HEK293T (cell line): ENCODE measurements around the gene MAST4.

ENCODE experiments used
- CTCF ChIA-PET: fragments of 350-600 bp; formaldehyde crosslinking; extraction: SDS; loops from one replicate; lab custom pipeline; 2021; ENCODE audit warnings: antibody characterized with exemption, inconsistent platforms; lab: Yijun Ruan, JAX
- POLR2A ChIA-PET: fragments of 350-600 bp; formaldehyde crosslinking; extraction: SDS; loops from one replicate; lab custom pipeline; 2020; ENCODE audit warnings: antibody characterized with exemption, inconsistent platforms; lab: Yijun Ruan, JAX
- DNase-seq: peaks from one replicate; pipeline ENCODE4 v3.0.0; 2012; ENCODE audit warnings: mixed read lengths; ENCODE audit errors: extremely low spot score
- ARNT ChIP-seq: fragments of 450-650 bp; IDR thresholded peaks from 2 replicates; pipeline ENCODE4 v1.6.1; 2017; ENCODE audit warnings: mild to moderate bottlenecking
- BHLHE40 ChIP-seq: fragments of 450-650 bp; IDR thresholded peaks from 2 replicates; pipeline ENCODE4 v1.6.1; 2016; ENCODE audit warnings: mild to moderate bottlenecking, moderate library complexity, borderline replicate concordance
- CTBP1 ChIP-seq: fragments of 450-650 bp; IDR thresholded peaks from 2 replicates; pipeline ENCODE4 v1.6.1; 2016; ENCODE audit warnings: borderline replicate concordance
- ELF4 ChIP-seq: fragments of 450-650 bp; IDR thresholded peaks from 2 replicates; pipeline ENCODE4 v1.6.1; 2017; ENCODE audit warnings: antibody characterized with exemption
- FOXA1 ChIP-seq: fragments of 450-650 bp; IDR thresholded peaks from 2 replicates; pipeline ENCODE4 v1.6.1; 2016; ENCODE audit warnings: mild to moderate bottlenecking
- FOXK2 ChIP-seq: fragments of 450-650 bp; IDR thresholded peaks from 2 replicates; pipeline ENCODE4 v1.6.1; 2016; ENCODE audit warnings: mild to moderate bottlenecking
- FOXM1 ChIP-seq: fragments of 450-650 bp; IDR thresholded peaks from 2 replicates; pipeline ENCODE4 v1.6.1; 2017; ENCODE audit warnings: mild to moderate bottlenecking, borderline replicate concordance
- HDGF ChIP-seq: fragments of 450-650 bp; IDR thresholded peaks from 2 replicates; pipeline ENCODE4 v1.6.1; 2017; ENCODE audit warnings: antibody characterized with exemption, borderline replicate concordance
- L3MBTL2 ChIP-seq: fragments of 450-650 bp; conservative IDR thresholded peaks from 2 replicates; pipeline ENCODE4 v1.6.1; 2016; ENCODE audit warnings: mild to moderate bottlenecking
- LEF1 ChIP-seq: fragments of 450-650 bp; IDR thresholded peaks from 2 replicates; pipeline ENCODE4 v1.6.1; 2017; ENCODE audit warnings: mild to moderate bottlenecking, borderline replicate concordance
- NFRKB ChIP-seq: fragments of 450-650 bp; IDR thresholded peaks from 2 replicates; pipeline ENCODE4 v1.6.1; 2016; ENCODE audit warnings: mild to moderate bottlenecking, moderate library complexity
- SP1 ChIP-seq: fragments of 450-650 bp; IDR thresholded peaks from 2 replicates; pipeline ENCODE4 v1.6.1; 2017
- SUZ12 ChIP-seq: fragments of 450-650 bp; IDR thresholded peaks from 2 replicates; pipeline ENCODE4 v1.6.1; 2016; ENCODE audit warnings: mild to moderate bottlenecking
- TARDBP ChIP-seq: fragments of 450-650 bp; IDR thresholded peaks from 2 replicates; pipeline ENCODE4 v1.6.1; 2016
- ZNF384 ChIP-seq: fragments of 450-650 bp; IDR thresholded peaks from 2 replicates; pipeline ENCODE4 v1.6.1; 2016
- TF ChIP-seq, protein P1 (sequence below): fragments of 450-650 bp; IDR thresholded peaks from 2 replicates; pipeline ENCODE4 v1.6.1; 2016

Gene MAST4

GRCh38 chr5:67047616-67048015 is 451.4 kb downstream of the MAST4 start:
- no peak for DNase-seq
- TF ChIP-seq SP1 (no peak), SUZ12 (no peak), FOXA1 (no peak), BHLHE40 (no peak), CTBP1 (no peak), FOXM1 (no peak), NFRKB (no peak), TARDBP (no peak), ELF4 (no peak), HDGF (no peak), ZNF384 (no peak), FOXK2 (no peak), L3MBTL2 (no peak), ARNT (no peak), LEF1 (no peak)
- TF ChIP-seq, protein P1, sequence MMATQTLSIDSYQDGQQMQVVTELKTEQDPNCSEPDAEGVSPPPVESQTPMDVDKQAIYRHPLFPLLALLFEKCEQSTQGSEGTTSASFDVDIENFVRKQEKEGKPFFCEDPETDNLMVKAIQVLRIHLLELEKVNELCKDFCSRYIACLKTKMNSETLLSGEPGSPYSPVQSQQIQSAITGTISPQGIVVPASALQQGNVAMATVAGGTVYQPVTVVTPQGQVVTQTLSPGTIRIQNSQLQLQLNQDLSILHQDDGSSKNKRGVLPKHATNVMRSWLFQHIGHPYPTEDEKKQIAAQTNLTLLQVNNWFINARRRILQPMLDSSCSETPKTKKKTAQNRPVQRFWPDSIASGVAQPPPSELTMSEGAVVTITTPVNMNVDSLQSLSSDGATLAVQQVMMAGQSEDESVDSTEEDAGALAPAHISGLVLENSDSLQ = no peak
- POLR2A ChIA-PET = no interaction called here
- CTCF ChIA-PET = interaction anchor here (0.6 kb wide), 1 partner anchor 14 kb away, joined by 6 read pairs; no protein-coding TSS in a partner anchor

DNA sequence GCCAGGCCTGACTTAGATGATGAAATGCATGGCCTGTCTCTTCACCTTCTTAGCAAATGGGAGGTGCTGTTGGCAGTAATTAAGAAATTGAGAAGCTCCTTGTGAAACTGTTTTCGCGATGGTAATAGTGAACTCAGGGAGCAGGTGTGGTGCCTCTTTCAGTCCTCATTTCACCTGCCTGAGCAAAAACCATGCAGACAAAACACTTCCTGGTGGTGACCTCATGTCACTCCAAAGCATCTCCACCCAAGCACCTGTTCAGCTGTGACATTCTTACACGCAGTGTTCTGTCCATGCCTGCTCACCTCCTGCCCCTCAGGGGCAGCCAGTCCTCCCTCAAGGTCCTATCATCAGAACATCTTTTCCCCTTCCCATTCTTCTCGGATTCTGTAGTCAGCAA is 453.9 kb downstream of the MAST4 start:
- DNase-seq = no peak
- ChIA-PET CTCF (interaction anchor here (0.5 kb wide), 1 partner anchor 38 kb away, joined by 3 read pairs; no protein-coding TSS in a partner anchor), POLR2A (no interaction called here)
- TF ChIP-seq ELF4 = no peak
- TF ChIP-seq FOXM1 = no peak
- TF ChIP-seq L3MBTL2 = no peak
- TF ChIP-seq NFRKB = no peak
- no peak for TF ChIP-seq FOXK2
- no peak for TF ChIP-seq FOXA1
- TF ChIP-seq SUZ12 = no peak
- TF ChIP-seq, protein P1 = no peak
- no peak for TF ChIP-seq LEF1
- TF ChIP-seq BHLHE40 = no peak
- TF ChIP-seq CTBP1 = no peak
- TF ChIP-seq TARDBP = no peak
- TF ChIP-seq ARNT = no peak

- ChIA-PET CTCF (no interaction called here), POLR2A (no interaction called here)
- no peak for DNase-seq
- no peak for TF ChIP-seq HDGF
- TF ChIP-seq BHLHE40 = no peak
- TF ChIP-seq TARDBP = no peak
- TF ChIP-seq ZNF384 = no peak
- TF ChIP-seq SUZ12 = no peak
- no peak for TF ChIP-seq L3MBTL2
- no peak for TF ChIP-seq FOXA1
- TF ChIP-seq CTBP1 = no peak
- TF ChIP-seq, protein P1 = no peak
- no peak for TF ChIP-seq ARNT
- no peak for TF ChIP-seq SP1
Observed at GRCh38 chr5:67050635-67051034, 454.4 kb downstream of the MAST4 start.

DNA sequence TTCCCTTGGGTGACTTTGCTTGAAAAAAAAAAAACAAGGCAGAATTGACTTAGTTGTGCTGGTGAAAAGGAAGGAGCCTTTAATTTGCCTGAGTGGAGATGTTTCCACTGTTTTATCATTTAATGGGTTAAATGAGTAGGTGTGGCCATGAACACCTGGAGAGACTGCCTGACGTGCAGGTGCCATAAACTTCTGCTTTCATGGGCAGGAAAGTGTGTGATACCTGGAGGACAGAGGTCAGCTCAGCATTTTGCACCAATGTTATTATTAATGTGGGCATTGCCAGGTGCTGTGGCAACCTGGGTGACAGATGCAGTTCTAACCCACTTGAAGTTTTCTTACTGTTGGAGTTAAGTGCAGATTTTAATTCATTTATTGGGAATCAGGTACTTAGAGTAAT is 455.0 kb downstream of the MAST4 start:
- TF ChIP-seq SUZ12 (no peak), FOXM1 (no peak), ARNT (no peak), LEF1 (no peak), BHLHE40 (no peak), TARDBP (no peak), SP1 (no peak), CTBP1 (no peak), ZNF384 (no peak)
- TF ChIP-seq, protein P1 = no peak
- ChIA-PET POLR2A (no interaction called here), CTCF (no interaction called here)
- no peak for DNase-seq

GRCh38 chr5:67052034-67052433 is 455.8 kb downstream of the MAST4 start:
- no peak for DNase-seq
- CTCF ChIA-PET = no interaction called here
- POLR2A ChIA-PET = no interaction called here
- no peak for TF ChIP-seq HDGF
- no peak for TF ChIP-seq SUZ12
- TF ChIP-seq FOXK2 = no peak
- no peak for TF ChIP-seq TARDBP
- no peak for TF ChIP-seq FOXM1
- TF ChIP-seq L3MBTL2 = no peak
- TF ChIP-seq SP1 = no peak
- no peak for TF ChIP-seq ZNF384
- no peak for TF ChIP-seq ELF4

DNA sequence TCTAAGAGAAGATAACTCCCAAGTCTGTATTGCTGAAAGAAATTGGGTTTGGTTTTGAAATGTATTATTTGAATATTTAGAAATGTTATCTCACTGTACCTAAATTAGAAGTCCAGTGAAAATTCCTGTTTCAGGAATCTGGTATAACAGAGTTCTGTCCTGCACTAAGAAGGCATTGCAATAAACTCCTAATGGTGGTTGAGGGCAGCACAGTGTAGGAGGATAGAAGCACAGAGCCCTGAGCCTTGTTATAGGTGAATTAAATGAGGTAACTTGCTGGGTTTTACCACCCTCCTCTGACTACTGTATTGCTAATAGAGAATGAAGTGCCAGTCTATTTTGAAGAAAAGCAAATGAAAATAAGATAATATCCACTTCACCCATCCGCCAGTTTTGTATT is 457.0 kb downstream of the MAST4 start:
- no peak for DNase-seq
- ChIA-PET POLR2A (no interaction called here), CTCF (no interaction called here)
- TF ChIP-seq ZNF384 (no peak), SP1 (no peak), NFRKB (no peak), L3MBTL2 (no peak), ELF4 (no peak), SUZ12 (no peak), FOXK2 (no peak), HDGF (no peak), BHLHE40 (no peak), LEF1 (no peak), ARNT (no peak), FOXA1 (no peak), CTBP1 (no peak), TARDBP (no peak), FOXM1 (no peak)
- TF ChIP-seq, protein P1 = no peak
